D721Med (cell line): Measurements from ENCODE around the gene USP6NL.

Experiments used
- DNase-seq: peaks from one replicate; pipeline ENCODE4 v3.0.0; 2011; ENCODE audit warnings: low spot score; ENCODE audit not compliant: insufficient read length
- FAIRE-seq: peaks from 2 replicates; lab custom pipeline; 2011; peaks lifted over from hg19 to GRCh38; lab: Jason Lieb, UNC
- CTCF ChIP-seq: IDR thresholded peaks from 2 replicates; pipeline ENCODE4 v1.5.1; 2012; ENCODE audit warnings: mild to moderate bottlenecking, control low read depth; ENCODE audit not compliant: insufficient read depth; ENCODE audit errors: missing control alignments

Gene USP6NL

GRCh38 chr10:11593612-11594011 is 17.8 kb downstream of the USP6NL start:
- no peak for DNase-seq
- peak; percentile 81 for FAIRE-seq
- TF ChIP-seq CTCF, result no peak

GRCh38 chr10:11589738-11590137 is 21.7 kb downstream of the USP6NL start:
- TF ChIP-seq CTCF, result no peak

GRCh38 chr10:11588873-11589574 is 22.4 kb downstream of the USP6NL start:
- FAIRE-seq (peak; percentile 41), DNase-seq (no peak)
- TF ChIP-seq CTCF, result no peak

More at GRCh38 chr10:11589738-11590137, 21.7 kb downstream of the USP6NL start:
- FAIRE-seq (peak; percentile 44), DNase-seq (no peak)

- no peak for FAIRE-seq
- no peak for TF ChIP-seq CTCF
These were observed 23.7 kb downstream of the USP6NL start for GRCh38 chr10:11587722-11588259.

GRCh38 chr10:11586170-11586569 is 25.3 kb downstream of the USP6NL start:
- no peak for DNase-seq
- no peak for TF ChIP-seq CTCF
- no peak for FAIRE-seq

More at GRCh38 chr10:11587722-11588259, 23.7 kb downstream of the USP6NL start:
- DNase-seq, result no peak

- FAIRE-seq, result no peak
- TF ChIP-seq CTCF, result no peak
- no peak for DNase-seq
These were observed 30.2 kb downstream of the USP6NL start for GRCh38 chr10:11581213-11581612.

GRCh38 chr10:11579885-11580284 is 31.6 kb downstream of the USP6NL start:
- no peak for DNase-seq
- no peak for TF ChIP-seq CTCF
- no peak for FAIRE-seq
